ENCODE measurements around the gene CDC42.
"Not testable (repeated sequence)": the region's sequence is repeated elsewhere in the genome, so short reads cannot be mapped to it uniquely, and the experiment has no call there.

DNA sequence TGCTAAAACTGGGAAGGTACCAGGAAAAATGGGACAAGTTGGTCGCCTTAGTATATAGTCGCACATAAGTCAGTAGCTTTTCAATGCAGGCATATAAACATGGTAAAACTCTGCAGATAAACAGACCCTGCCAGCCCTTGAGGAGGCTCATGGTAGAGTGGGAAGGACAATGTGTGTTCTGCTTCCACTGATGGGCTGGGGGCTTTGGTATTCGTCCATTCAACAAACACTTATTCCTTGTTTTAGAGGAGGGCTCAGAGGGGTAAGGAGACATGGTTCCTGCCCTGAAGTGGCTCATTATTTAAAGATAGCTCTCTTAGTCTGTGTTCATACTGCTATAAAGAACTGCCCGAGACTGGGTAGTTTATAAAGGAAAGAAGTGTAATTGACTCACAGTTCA is 39.8 kb upstream of the CDC42 start:
- TF ChIP-seq POLR2A (IDR thresholded peaks at IDR 0.05), result not testable (repeated sequence)
- TF ChIP-seq, protein P1, sequence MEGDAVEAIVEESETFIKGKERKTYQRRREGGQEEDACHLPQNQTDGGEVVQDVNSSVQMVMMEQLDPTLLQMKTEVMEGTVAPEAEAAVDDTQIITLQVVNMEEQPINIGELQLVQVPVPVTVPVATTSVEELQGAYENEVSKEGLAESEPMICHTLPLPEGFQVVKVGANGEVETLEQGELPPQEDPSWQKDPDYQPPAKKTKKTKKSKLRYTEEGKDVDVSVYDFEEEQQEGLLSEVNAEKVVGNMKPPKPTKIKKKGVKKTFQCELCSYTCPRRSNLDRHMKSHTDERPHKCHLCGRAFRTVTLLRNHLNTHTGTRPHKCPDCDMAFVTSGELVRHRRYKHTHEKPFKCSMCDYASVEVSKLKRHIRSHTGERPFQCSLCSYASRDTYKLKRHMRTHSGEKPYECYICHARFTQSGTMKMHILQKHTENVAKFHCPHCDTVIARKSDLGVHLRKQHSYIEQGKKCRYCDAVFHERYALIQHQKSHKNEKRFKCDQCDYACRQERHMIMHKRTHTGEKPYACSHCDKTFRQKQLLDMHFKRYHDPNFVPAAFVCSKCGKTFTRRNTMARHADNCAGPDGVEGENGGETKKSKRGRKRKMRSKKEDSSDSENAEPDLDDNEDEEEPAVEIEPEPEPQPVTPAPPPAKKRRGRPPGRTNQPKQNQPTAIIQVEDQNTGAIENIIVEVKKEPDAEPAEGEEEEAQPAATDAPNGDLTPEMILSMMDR (IDR thresholded peaks at IDR 0.05), result not testable (repeated sequence)
